Measurements from ENCODE around the gene SULT2B1.

GRCh38 chr19:48518207-48518606, 33.8 kb upstream of the SULT2B1 start:
- TF ChIP-seq, protein P1, sequence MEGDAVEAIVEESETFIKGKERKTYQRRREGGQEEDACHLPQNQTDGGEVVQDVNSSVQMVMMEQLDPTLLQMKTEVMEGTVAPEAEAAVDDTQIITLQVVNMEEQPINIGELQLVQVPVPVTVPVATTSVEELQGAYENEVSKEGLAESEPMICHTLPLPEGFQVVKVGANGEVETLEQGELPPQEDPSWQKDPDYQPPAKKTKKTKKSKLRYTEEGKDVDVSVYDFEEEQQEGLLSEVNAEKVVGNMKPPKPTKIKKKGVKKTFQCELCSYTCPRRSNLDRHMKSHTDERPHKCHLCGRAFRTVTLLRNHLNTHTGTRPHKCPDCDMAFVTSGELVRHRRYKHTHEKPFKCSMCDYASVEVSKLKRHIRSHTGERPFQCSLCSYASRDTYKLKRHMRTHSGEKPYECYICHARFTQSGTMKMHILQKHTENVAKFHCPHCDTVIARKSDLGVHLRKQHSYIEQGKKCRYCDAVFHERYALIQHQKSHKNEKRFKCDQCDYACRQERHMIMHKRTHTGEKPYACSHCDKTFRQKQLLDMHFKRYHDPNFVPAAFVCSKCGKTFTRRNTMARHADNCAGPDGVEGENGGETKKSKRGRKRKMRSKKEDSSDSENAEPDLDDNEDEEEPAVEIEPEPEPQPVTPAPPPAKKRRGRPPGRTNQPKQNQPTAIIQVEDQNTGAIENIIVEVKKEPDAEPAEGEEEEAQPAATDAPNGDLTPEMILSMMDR (conservative IDR thresholded peaks at IDR 0.05; ENCODE audit: low read depth, low read length) = no peak
- TF ChIP-seq POLR2A (IDR thresholded peaks at IDR 0.05; ENCODE audit: low read depth, low read length) (no peak), RCOR1 (IDR thresholded peaks at IDR 0.05; ENCODE audit: insufficient replicate concordance, low read length) (no peak), MXI1 (IDR thresholded peaks at IDR 0.05; ENCODE audit: borderline replicate concordance, low read depth, low read length) (no peak), SMC3 (IDR thresholded peaks at IDR 0.05; ENCODE audit: low read depth, low read length) (no peak), CEBPB (IDR thresholded peaks at IDR 0.05; ENCODE audit: low read depth, low read length) (no peak), FOS (IDR thresholded peaks at IDR 0.05; ENCODE audit: low read depth, low read length) (no peak), RAD21 (IDR thresholded peaks at IDR 0.05; ENCODE audit: low read length) (no peak), MAZ (IDR thresholded peaks at IDR 0.05; ENCODE audit: borderline replicate concordance, low read depth, low read length) (no peak), USF2 (IDR thresholded peaks at IDR 0.05; ENCODE audit: low read depth, low read length) (no peak), RFX5 (IDR thresholded peaks at IDR 0.05; ENCODE audit: low read depth, low read length) (no peak), MAFK (IDR thresholded peaks at IDR 0.05; ENCODE audit: low read depth, low read length) (no peak)
